Activated naive CD4-positive, alpha-beta T cell treated with Interleukin-2 at 50 U/mL for 16 hours (primary cell): ENCODE measurements around the gene LYRM7.
"Not testable (repeated sequence)": the region's sequence is repeated elsewhere in the genome, so short reads cannot be mapped to it uniquely, and the experiment has no call there.

Experiments used
- DNase-seq: peaks from one replicate; pipeline ENCODE4 v3.0.0-alpha.2; 2020

LYRM7 gene

GRCh38 chr5:131182839-131183238 lies 12.1 kb downstream of the LYRM7 start:
- DNase-seq = no peak

- no peak for DNase-seq
Measured at GRCh38 chr5:131185523-131186104, 14.9 kb downstream of the LYRM7 start.

GRCh38 chr5:131186561-131187256 lies 16.0 kb downstream of the LYRM7 start:
- no peak for DNase-seq

- no peak for DNase-seq
Measured at GRCh38 chr5:131193106-131193505, 22.4 kb downstream of the LYRM7 start.

GRCh38 chr5:131193897-131194296 lies 23.2 kb downstream of the LYRM7 start:
- not testable (repeated sequence) for DNase-seq

GRCh38 chr5:131194725-131195124 lies 24.0 kb downstream of the LYRM7 start:
- no peak for DNase-seq

GRCh38 chr5:131195696-131196095 lies 25.0 kb downstream of the LYRM7 start:
- no peak for DNase-seq

- DNase-seq = no peak
Measured at GRCh38 chr5:131196331-131196730, 25.6 kb downstream of the LYRM7 start.

- no peak for DNase-seq
Measured at GRCh38 chr5:131198625-131199024, 27.9 kb downstream of the LYRM7 start.

- DNase-seq = no peak
Measured at GRCh38 chr5:131200560-131200959, 29.8 kb downstream of the LYRM7 start.

- no peak for DNase-seq
Measured at GRCh38 chr5:131204964-131205363, 34.2 kb downstream of the LYRM7 start.

- DNase-seq = no peak
Measured at GRCh38 chr5:131206061-131206460, 35.3 kb downstream of the LYRM7 start.

- DNase-seq = no peak
Measured at GRCh38 chr5:131206772-131207171, 36.0 kb downstream of the LYRM7 start.

GRCh38 chr5:131209175-131209505 lies 38.4 kb downstream of the LYRM7 start:
- no peak for DNase-seq

GRCh38 chr5:131209506-131210150 lies 38.9 kb downstream of the LYRM7 start:
- peak; percentile 41 for DNase-seq

GRCh38 chr5:131210151-131210510 lies 39.4 kb downstream of the LYRM7 start:
- DNase-seq = no peak

GRCh38 chr5:131211669-131212068 lies 40.9 kb downstream of the LYRM7 start:
- no peak for DNase-seq

- no peak for DNase-seq
Measured at GRCh38 chr5:131212471-131213021, 41.8 kb downstream of the LYRM7 start.

- no peak for DNase-seq
Measured at GRCh38 chr5:131214609-131215227, 44.0 kb downstream of the LYRM7 start.

- DNase-seq = no peak
Measured at GRCh38 chr5:131217791-131218190, 47.0 kb downstream of the LYRM7 start.

- no peak for DNase-seq
Measured at GRCh38 chr5:131218392-131218791, 47.6 kb downstream of the LYRM7 start.

GRCh38 chr5:131220566-131220965 lies 49.8 kb downstream of the LYRM7 start:
- DNase-seq = no peak

GRCh38 chr5:131221008-131221703 lies 50.4 kb downstream of the LYRM7 start:
- no peak for DNase-seq
